T-helper 17 cell (primary cell): ENCODE measurements around the gene UTP4. TPM values are rescaled to one million over a fixed set of nuclear protein-coding genes. Genes with fewer than 3 reads are reported as not detected.
"Not testable (repeated sequence)": the region's sequence is repeated elsewhere in the genome, so short reads cannot be mapped to it uniquely, and the experiment has no call there.

Experiments used
- ATAC-seq: fragments of 150-1000 bp; cut with Tn5 transposase; 2 replicates; pipeline ENCODE4 v1.10.0; 2021; ENCODE audit warnings: mild to moderate bottlenecking, moderate library complexity
- DNase-seq, 3 donors: peaks; one replicate each; pipeline versions ENCODE4 v3.0.0 to v3.0.0-alpha.2; 2020 to 2021
- H3K9me3 ChIP-seq: one replicate; pipeline ENCODE4 v1.7.0; 2013; ENCODE audit warnings: low read length, mild to moderate bottlenecking; ENCODE audit not compliant: control insufficient read depth, poor library complexity, severe bottlenecking
- H3K27ac Mint-ChIP-seq: one replicate; pipeline ENCODE4 v1.8.0; 2022; ENCODE audit warnings: mild to moderate bottlenecking, moderate library complexity, mixed read lengths
- H3K27me3 Mint-ChIP-seq: one replicate; pipeline ENCODE4 v1.8.0; 2022; ENCODE audit warnings: mixed read lengths
- H3K36me3 Mint-ChIP-seq: one replicate; pipeline ENCODE4 v1.8.0; 2022; ENCODE audit warnings: low read depth, mixed read lengths
- H3K4me1 Mint-ChIP-seq: one replicate; pipeline ENCODE4 v1.8.0; 2022; ENCODE audit warnings: mild to moderate bottlenecking, mixed read lengths
- H3K4me3 Mint-ChIP-seq: one replicate; pipeline ENCODE4 v1.8.0; 2022; ENCODE audit warnings: mild to moderate bottlenecking, moderate library complexity, mixed read lengths
- total RNA-seq, 4 donors: library from RNA in 2 of 4; stranded (reverse) in 2 of 4; gene quantifications; one replicate each; pipeline ENCODE4 v1.2.3 and lab custom pipeline; 2022 to 2026

UTP4 gene
- total RNA-seq, 2 donors from 2014 or later, result 29.4 to 47.2 TPM

GRCh38 chr16:69126801-69127200 is 5.6 kb upstream of the UTP4 start:
- H3K4me3 Mint-ChIP-seq, DNase-seq, H3K9me3 ChIP-seq, H3K36me3 Mint-ChIP-seq, ATAC-seq, H3K27me3 Mint-ChIP-seq, H3K27ac Mint-ChIP-seq: not testable (repeated sequence)
- H3K4me1 Mint-ChIP-seq, result peaks cover 25% of the 10 kb centered on the region

- H3K27ac Mint-ChIP-seq, result peak overlapping the region; percentile 72
- peaks cover 30% of the 10 kb centered on the region for H3K4me1 Mint-ChIP-seq
- H3K27me3 Mint-ChIP-seq, result no peaks in the 10 kb centered on the region
- H3K9me3 ChIP-seq, result no peaks in the 10 kb centered on the region
- DNase-seq (no peak), ATAC-seq (no peak)
- no peak overlapping the region for H3K4me3 Mint-ChIP-seq
- H3K36me3 Mint-ChIP-seq, result no peaks in the 10 kb centered on the region
Observed at GRCh38 chr16:69127966-69128510, 4.4 kb upstream of the UTP4 start.

DNA sequence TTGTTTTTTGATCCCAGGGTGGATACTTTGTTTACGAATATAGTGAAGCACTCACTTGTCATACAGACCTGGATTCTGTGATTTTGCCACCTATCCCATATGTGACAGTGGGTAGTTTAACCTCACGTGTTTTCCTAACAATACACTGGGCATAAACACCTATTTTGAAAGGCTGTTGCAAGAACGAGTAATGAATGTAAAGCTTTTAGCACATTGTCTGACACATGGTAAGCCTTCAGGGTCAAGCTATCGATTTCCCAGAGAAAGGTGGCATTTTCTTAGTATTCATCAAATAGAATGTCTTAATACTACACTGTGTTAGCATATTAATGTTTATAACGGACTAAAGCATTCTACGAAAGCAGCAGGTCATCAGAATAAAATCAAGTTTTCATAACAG is 2.0 kb upstream of the UTP4 start:
- no peaks in the 10 kb centered on the region for H3K36me3 Mint-ChIP-seq

GRCh38 chr16:69131167-69131838 is 1.1 kb upstream of the UTP4 start:
- DNase-seq (no peak), ATAC-seq (no peak)
- H3K9me3 ChIP-seq, result no peaks in the 10 kb centered on the region
- H3K36me3 Mint-ChIP-seq, result no peaks in the 10 kb centered on the region
- peaks cover 42% of the 10 kb centered on the region for H3K4me1 Mint-ChIP-seq
- H3K27me3 Mint-ChIP-seq, result no peaks in the 10 kb centered on the region
- peak overlapping the region; percentile 94 for H3K4me3 Mint-ChIP-seq
- H3K27ac Mint-ChIP-seq, result peak overlapping the region; percentile 95

More for the DNA sequence above, 2.0 kb upstream of the UTP4 start:
- no peak for DNase-seq
- no peaks in the 10 kb centered on the region for H3K9me3 ChIP-seq
- no peak for ATAC-seq
- Mint-ChIP-seq H3K27me3 (no peaks in the 10 kb centered on the region), H3K4me1 (peaks cover 42% of the 10 kb centered on the region), H3K4me3 (no peak overlapping the region), H3K27ac (peak overlapping the region; percentile 39)

GRCh38 chr16:69131839-69132423 is 518 bp upstream of the UTP4 start:
- peak; percentile 65 for ATAC-seq
- peak overlapping the region; percentile 94 for H3K4me3 Mint-ChIP-seq
- no peaks in the 10 kb centered on the region for H3K9me3 ChIP-seq
- DNase-seq, result peak in 2 of 3 donors; percentile 66 to 69
- peak overlapping the region; percentile 95 for H3K27ac Mint-ChIP-seq
- H3K27me3 Mint-ChIP-seq, result no peaks in the 10 kb centered on the region
- H3K4me1 Mint-ChIP-seq, result peaks cover 46% of the 10 kb centered on the region
- no peaks in the 10 kb centered on the region for H3K36me3 Mint-ChIP-seq

GRCh38 chr16:69133373-69133954 is 1.0 kb downstream of the UTP4 start:
- DNase-seq (no peak), ATAC-seq (no peak)
- Mint-ChIP-seq H3K36me3 (no peaks in the 10 kb centered on the region), H3K27ac (peak overlapping the region; percentile 95), H3K4me1 (peaks cover 39% of the 10 kb centered on the region), H3K27me3 (no peaks in the 10 kb centered on the region), H3K4me3 (peak overlapping the region; percentile 94)
- no peaks in the 10 kb centered on the region for H3K9me3 ChIP-seq

DNA sequence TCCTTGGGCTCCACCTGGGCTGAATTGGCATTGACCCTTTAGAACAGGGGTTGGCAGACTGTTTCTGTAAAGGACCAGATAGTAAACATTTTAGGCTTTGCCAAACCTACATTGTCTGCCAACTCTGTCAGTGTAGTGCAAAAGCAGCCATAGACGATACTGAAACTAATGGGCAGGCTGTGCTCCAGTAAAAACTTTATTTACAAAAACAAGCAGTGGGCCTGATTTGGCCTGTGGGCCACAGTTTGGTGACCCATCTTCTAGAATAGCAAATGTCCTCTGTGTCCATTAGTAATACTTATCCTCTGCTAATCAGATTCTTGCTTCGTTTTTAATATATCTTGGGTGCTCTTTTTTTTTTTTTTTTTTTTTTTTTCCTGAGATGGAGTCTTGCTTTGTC is 6.2 kb downstream of the UTP4 start:
- peaks cover 11% of the 10 kb centered on the region for H3K36me3 Mint-ChIP-seq
- ATAC-seq (no peak), DNase-seq (no peak)
- no peaks in the 10 kb centered on the region for H3K27me3 Mint-ChIP-seq
- H3K4me1 Mint-ChIP-seq, result peaks cover 21% of the 10 kb centered on the region
- H3K27ac Mint-ChIP-seq, result no peak overlapping the region
- H3K4me3 Mint-ChIP-seq, result no peak overlapping the region
- no peaks in the 10 kb centered on the region for H3K9me3 ChIP-seq

DNA sequence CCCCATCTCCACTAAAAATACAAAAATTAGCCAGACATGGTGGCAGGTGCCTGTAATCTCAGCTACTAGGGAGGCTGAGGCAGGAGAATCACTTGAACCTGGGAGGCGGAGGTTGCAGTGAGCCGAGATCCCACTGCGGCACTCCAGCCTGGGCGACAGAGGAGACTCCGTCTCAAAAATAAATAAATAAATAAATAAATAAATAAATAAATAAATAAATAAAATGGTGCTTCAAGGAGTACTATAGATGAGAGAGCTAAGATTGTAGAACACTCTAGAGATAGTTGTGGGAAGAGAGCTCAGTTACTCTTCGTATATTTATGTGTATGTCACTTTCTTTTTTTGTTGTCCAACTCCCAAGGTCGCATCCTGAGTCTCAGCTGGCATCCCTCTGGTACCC is 7.0 kb downstream of the UTP4 start:
- DNase-seq, H3K27ac Mint-ChIP-seq, H3K27me3 Mint-ChIP-seq, H3K4me3 Mint-ChIP-seq, H3K9me3 ChIP-seq, ATAC-seq: not testable (repeated sequence)
- Mint-ChIP-seq H3K4me1 (peaks cover 14% of the 10 kb centered on the region), H3K36me3 (peaks cover 11% of the 10 kb centered on the region)

GRCh38 chr16:69141014-69141413 is 8.6 kb downstream of the UTP4 start:
- no peak overlapping the region for H3K27ac Mint-ChIP-seq
- ATAC-seq, result no peak

DNA sequence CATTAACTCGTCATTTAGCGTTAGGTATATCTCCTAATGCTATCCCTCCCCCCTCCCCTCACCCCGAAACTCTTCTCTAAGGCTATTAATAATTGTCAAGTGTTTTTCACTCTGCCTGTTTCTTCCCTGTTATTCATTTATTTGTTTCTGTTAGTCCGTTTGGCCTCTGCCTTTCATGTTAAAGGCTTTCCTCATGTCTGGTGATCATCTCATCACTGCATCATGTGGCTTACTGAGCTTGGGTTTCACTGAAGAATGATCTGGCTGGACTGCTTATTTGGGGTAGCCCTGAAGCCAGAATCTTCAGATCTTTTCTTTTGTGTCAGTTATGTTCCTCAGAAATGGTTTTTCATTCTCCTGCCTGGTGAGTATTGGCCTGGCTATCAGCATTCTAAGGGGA is 9.5 kb downstream of the UTP4 start:
- Mint-ChIP-seq H3K4me3 (no peak overlapping the region), H3K36me3 (peaks cover 14% of the 10 kb centered on the region), H3K4me1 (peaks cover 9% of the 10 kb centered on the region), H3K27ac (no peak overlapping the region), H3K27me3 (no peaks in the 10 kb centered on the region)
- ATAC-seq, result no peak
- DNase-seq, result no peak
- no peaks in the 10 kb centered on the region for H3K9me3 ChIP-seq

More at GRCh38 chr16:69141014-69141413, 8.6 kb downstream of the UTP4 start:
- Mint-ChIP-seq H3K36me3 (peaks cover 11% of the 10 kb centered on the region), H3K27me3 (no peaks in the 10 kb centered on the region), H3K4me1 (peaks cover 11% of the 10 kb centered on the region), H3K4me3 (no peak overlapping the region)
- H3K9me3 ChIP-seq, result no peaks in the 10 kb centered on the region
- no peak for DNase-seq

DNA sequence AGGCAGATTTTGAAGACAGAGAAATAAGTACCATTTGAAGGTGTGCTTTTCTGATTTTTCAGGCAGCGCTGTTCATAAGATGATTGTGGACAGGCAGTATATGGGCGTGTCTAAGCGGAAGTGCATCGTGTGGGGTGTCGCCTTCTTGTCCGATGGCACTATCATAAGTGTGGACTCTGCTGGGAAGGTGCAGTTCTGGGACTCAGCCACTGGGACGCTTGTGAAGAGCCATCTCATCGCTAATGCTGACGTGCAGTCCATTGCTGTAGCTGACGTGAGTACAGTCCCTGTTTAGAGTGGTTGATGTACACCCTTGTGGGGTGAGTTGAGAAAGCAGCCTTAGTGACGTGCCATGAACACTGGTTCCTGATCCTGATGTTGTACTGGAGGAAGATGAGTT is 10.7 kb downstream of the UTP4 start:
- no peaks in the 10 kb centered on the region for H3K9me3 ChIP-seq
- H3K4me1 Mint-ChIP-seq, result peaks cover 9% of the 10 kb centered on the region
- H3K36me3 Mint-ChIP-seq, result peaks cover 14% of the 10 kb centered on the region
- no peak overlapping the region for H3K4me3 Mint-ChIP-seq
- no peak for DNase-seq
- no peak for ATAC-seq
- H3K27ac Mint-ChIP-seq, result peak overlapping the region; percentile 39
- H3K27me3 Mint-ChIP-seq, result no peaks in the 10 kb centered on the region

DNA sequence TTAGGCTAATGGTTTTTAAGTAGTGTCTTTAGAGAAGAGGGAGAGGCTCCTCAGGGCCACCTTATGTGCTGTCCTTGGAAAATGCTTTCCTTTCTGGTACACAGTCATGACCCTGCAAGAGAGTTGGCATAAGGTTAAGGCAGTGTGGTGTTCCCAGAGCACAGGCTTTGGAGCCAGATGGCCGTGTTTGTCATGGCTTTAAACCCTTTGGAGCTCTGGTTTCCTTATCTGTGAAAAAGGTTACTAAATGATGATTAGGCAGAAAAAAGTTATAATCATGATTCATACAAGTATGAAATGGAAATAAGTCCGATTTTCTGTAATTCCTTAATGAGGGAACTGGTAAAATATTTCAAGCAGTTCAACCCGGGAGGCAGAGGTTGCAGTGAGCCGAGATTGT is 13.2 kb downstream of the UTP4 start:
- H3K9me3 ChIP-seq, result no peaks in the 10 kb centered on the region
- DNase-seq (no peak), ATAC-seq (no peak)
- peaks cover 14% of the 10 kb centered on the region for H3K36me3 Mint-ChIP-seq
- H3K27me3 Mint-ChIP-seq, result no peaks in the 10 kb centered on the region
- H3K4me1 Mint-ChIP-seq, result peaks cover 9% of the 10 kb centered on the region
- no peak overlapping the region for H3K4me3 Mint-ChIP-seq
- H3K27ac Mint-ChIP-seq, result no peak overlapping the region

GRCh38 chr16:69149621-69150020 is 17.2 kb downstream of the UTP4 start:
- DNase-seq, H3K4me1 Mint-ChIP-seq, H3K36me3 Mint-ChIP-seq, H3K4me3 Mint-ChIP-seq, H3K27me3 Mint-ChIP-seq, ATAC-seq, H3K9me3 ChIP-seq, H3K27ac Mint-ChIP-seq: not testable (repeated sequence)
